Keratinocyte (primary cell): Measurements from ENCODE around the gene CHSY1. TPM values are rescaled to one million over a fixed set of nuclear protein-coding genes. Genes with fewer than 3 reads are reported as not detected.

ENCODE experiments used
- DNase-seq: peaks from one replicate; pipeline ENCODE4 v3.0.0-alpha.2; 2011; ENCODE audit warnings: low read depth, missing footprints, low spot score
- FAIRE-seq: peaks from 2 replicates; lab custom pipeline; 2011; peaks lifted over from hg19 to GRCh38; lab: Jason Lieb, UNC
- H2AFZ ChIP-seq: 2 replicates; pipeline ENCODE4 v1.6.0; 2012; ENCODE audit warnings: low read length, control low read depth, inconsistent platforms; ENCODE audit not compliant: control insufficient read depth
- H3K27ac ChIP-seq: 2 replicates; pipeline ENCODE4 v1.5.1; 2011; ENCODE audit warnings: low read length; ENCODE audit not compliant: control insufficient read depth, insufficient read depth
- H3K27me3 ChIP-seq: 3 replicates; pipeline ENCODE4 v1.6.0; 2011; ENCODE audit warnings: low read length; ENCODE audit not compliant: control insufficient read depth, insufficient read depth; ENCODE audit errors: extremely low read depth
- H3K36me3 ChIP-seq, 2 experiments: 2 replicates in 1 of 2; 3 replicates in 1 of 2; pipeline ENCODE4 v1.5.1; 2011; ENCODE audit warnings: low read length in 2 of 2, mild to moderate bottlenecking in 1 of 2; ENCODE audit not compliant: control insufficient read depth in 2 of 2, insufficient read depth in 2 of 2; ENCODE audit errors: extremely low read depth in 1 of 2
- H3K4me1 ChIP-seq: 3 replicates; pipeline ENCODE4 v1.5.1; 2011; ENCODE audit warnings: low read length; ENCODE audit not compliant: control insufficient read depth, insufficient read depth; ENCODE audit errors: extremely low read depth
- H3K4me2 ChIP-seq: 3 replicates; pipeline ENCODE4 v1.6.0; 2011; ENCODE audit warnings: low read depth, low read length; ENCODE audit not compliant: control insufficient read depth, insufficient read depth; ENCODE audit errors: extremely low read depth
- H3K4me3 ChIP-seq, 3 experiments: fragments of 200-600 bp in 1 of 3; sonication (generic) in 1 of 3; 2 replicates in 2 of 3; 3 replicates in 1 of 3; pipeline ENCODE4 v1.5.1; 2011 to 2016; ENCODE audit warnings: low read length in 3 of 3, mild to moderate bottlenecking in 3 of 3, control low read depth in 2 of 3, inconsistent platforms in 1 of 3, low read depth in 1 of 3, mixed read lengths in 1 of 3, mixed run types in 1 of 3, moderate library complexity in 1 of 3; ENCODE audit not compliant: control insufficient read depth in 2 of 3, insufficient read depth in 2 of 3; ENCODE audit errors: extremely low read depth in 1 of 3
- H3K79me2 ChIP-seq: 2 replicates; pipeline ENCODE4 v1.6.0; 2012; ENCODE audit warnings: low read length; ENCODE audit not compliant: control insufficient read depth, insufficient read depth
- H3K9ac ChIP-seq: 3 replicates; pipeline ENCODE4 v1.6.0; 2011; ENCODE audit warnings: low read length; ENCODE audit not compliant: control insufficient read depth, insufficient read depth; ENCODE audit errors: extremely low read depth
- H3K9me1 ChIP-seq: 3 replicates; pipeline ENCODE4 v1.6.0; 2011; ENCODE audit warnings: low read length; ENCODE audit not compliant: control insufficient read depth, insufficient read depth; ENCODE audit errors: extremely low read depth
- H3K9me3 ChIP-seq: 2 replicates; pipeline ENCODE4 v1.5.1; 2012; ENCODE audit warnings: low read depth, low read length; ENCODE audit not compliant: control insufficient read depth
- H4K20me1 ChIP-seq: 3 replicates; pipeline ENCODE4 v1.6.0; 2011; ENCODE audit warnings: low read length; ENCODE audit not compliant: control insufficient read depth, insufficient read depth; ENCODE audit errors: extremely low read depth
- CTCF ChIP-seq, 3 experiments: IDR thresholded peaks in 1 of 3; conservative IDR thresholded peaks in 1 of 3; optimal IDR thresholded peaks in 1 of 3; 2 replicates in 2 of 3; 3 replicates in 1 of 3; pipeline versions ENCODE3 to v1.5.1; 2011; ENCODE audit warnings: low read length in 3 of 3, mild to moderate bottlenecking in 3 of 3, moderate library complexity in 2 of 3, control low read depth in 1 of 3, inconsistent platforms in 1 of 3; ENCODE audit not compliant: insufficient read depth in 2 of 3; ENCODE audit errors: extremely low read depth in 1 of 3
- EZH2 ChIP-seq: IDR thresholded peaks from one replicate; pipeline ENCODE4 v1.6.1; 2012; ENCODE audit warnings: inconsistent platforms, mild to moderate bottlenecking, low read length, moderate library complexity
- dilution Hi-C: fragments of 300-500 bp; cut with MboI; formaldehyde crosslinking; loops from one replicate; pipeline ENCODE4 v1.7.0; 2020; ENCODE audit warnings: low sequenced_read_pairs; ENCODE audit not compliant: extremely low pct_ligation_motif_present
- polyA plus RNA-seq, 5 experiments: library from polyadenylated mRNA; depleted of rRNA in 3 of 5; stranded (reverse) in 3 of 5; stranded (forward) in 1 of 5; unstranded in 1 of 5; fragments of >200 nt; gene quantifications; 1 replicate in 1 of 5; 2 replicates in 3 of 5; 3 replicates in 1 of 5; pipeline versions ENCODE4 v1.2.1 to v1.2.3, GENCODE V29; 2011 to 2012; ENCODE audit warnings: missing spikeins in 2 of 5, low read depth in 1 of 5, low replicate concordance in 1 of 5

The CHSY1 gene
- polyA plus RNA-seq, 1 donor (not counting 4 experiments of a cell fraction or from before 2014, with no cell fraction given): 27.0 TPM

DNA sequence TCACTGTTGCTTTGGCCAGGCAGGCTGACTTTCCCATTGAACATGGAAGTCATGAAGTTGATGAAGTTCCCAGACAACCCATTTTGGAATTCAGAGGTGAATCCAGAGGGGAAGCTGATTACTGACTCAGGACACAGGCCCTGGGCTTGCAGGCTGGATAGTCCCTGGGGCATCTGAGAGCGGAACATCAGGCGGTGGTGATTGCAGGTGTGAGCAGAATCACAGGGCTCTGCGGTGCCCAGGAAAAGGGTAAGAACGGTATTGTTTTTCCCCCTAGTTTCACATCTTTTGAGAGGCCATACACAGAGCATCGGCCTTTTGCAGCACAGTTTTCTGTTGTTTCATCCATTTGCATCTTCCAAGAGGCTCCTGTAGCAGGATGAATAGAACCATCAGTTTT, 104.7 kb downstream of the CHSY1 start:
- Histone ChIP-seq H3K9me1 (peaks cover 2% of the 10 kb centered on the region), H3K36me3 (no peaks in the 10 kb centered on the region), H3K27me3 (peaks cover 4% of the 10 kb centered on the region), H4K20me1 (no peaks in the 10 kb centered on the region), H2AFZ (no peak overlapping the region), H3K27ac (no peak overlapping the region), H3K79me2 (no peaks in the 10 kb centered on the region), H3K4me2 (no peak overlapping the region), H3K9ac (no peak overlapping the region), H3K9me3 (no peaks in the 10 kb centered on the region), H3K4me3 (no peak overlapping the region), H3K4me1 (peaks cover 10% of the 10 kb centered on the region)
- no peak for TF ChIP-seq CTCF (optimal IDR thresholded peaks at IDR 0.05 in 1 of 3, IDR thresholded peaks at IDR 0.05 in 1 of 3, conservative IDR thresholded peaks at IDR 0.05 in 1 of 3; ENCODE audit: extremely low read depth in 1 of 3, insufficient read depth in 2 of 3, low read length in 3 of 3)
- no peak for TF ChIP-seq EZH2
- DNase-seq: no peak
- dilution Hi-C loops: no loop called here
- no peak for FAIRE-seq

- no peak for FAIRE-seq
- no peaks in the 10 kb centered on the region for H3K36me3 ChIP-seq
- H2AFZ ChIP-seq: no peak overlapping the region
- peaks cover 10% of the 10 kb centered on the region for H3K4me1 ChIP-seq
- dilution Hi-C loops: no loop called here
- H3K9me3 ChIP-seq: no peaks in the 10 kb centered on the region
- peaks cover 2% of the 10 kb centered on the region for H3K9me1 ChIP-seq
- peaks cover 4% of the 10 kb centered on the region for H3K27me3 ChIP-seq
- no peaks in the 10 kb centered on the region for H3K79me2 ChIP-seq
- DNase-seq: no peak
- H4K20me1 ChIP-seq: no peaks in the 10 kb centered on the region
- TF ChIP-seq CTCF (optimal IDR thresholded peaks at IDR 0.05 in 1 of 3, IDR thresholded peaks at IDR 0.05 in 1 of 3, conservative IDR thresholded peaks at IDR 0.05 in 1 of 3; ENCODE audit: extremely low read depth in 1 of 3, insufficient read depth in 2 of 3, low read length in 3 of 3): no peak
- no peak for TF ChIP-seq EZH2
- H3K9ac ChIP-seq: no peak overlapping the region
- no peak overlapping the region for H3K4me2 ChIP-seq
- H3K4me3 ChIP-seq: no peak overlapping the region
- no peak overlapping the region for H3K27ac ChIP-seq
Measured at GRCh38 chr15:101146118-101146702, 105.6 kb downstream of the CHSY1 start.
